ENCODE data around the gene LILRB5. TPM values are rescaled to one million over a fixed set of nuclear protein-coding genes. Genes with fewer than 3 reads are reported as not detected.

Gene LILRB5
- total RNA-seq, 1 donor from 2014 or later = not detected

DNA sequence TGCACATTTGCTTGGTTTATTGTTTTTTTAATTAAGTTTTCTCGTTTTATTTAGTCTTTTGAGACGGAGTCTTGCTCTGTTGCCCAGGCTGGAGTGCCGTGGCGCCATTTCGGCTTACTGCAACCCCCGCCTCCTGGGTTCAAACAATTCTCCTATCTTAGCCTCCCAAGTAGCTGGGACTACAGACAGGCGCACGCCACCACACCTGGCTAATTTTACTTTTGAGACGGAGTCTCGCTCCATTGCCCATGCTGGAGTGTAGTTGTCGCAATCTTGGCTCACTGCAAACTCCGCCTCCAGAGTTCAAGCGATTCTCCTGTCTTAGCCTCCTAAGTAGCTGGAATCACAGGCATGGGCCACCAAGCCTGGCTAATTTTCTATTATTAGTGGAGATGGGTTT, 55.1 kb downstream of the LILRB5 start:
- no peaks in the 10 kb centered on the region for H3K9me3 Mint-ChIP-seq
- H3K27ac Mint-ChIP-seq (ENCODE audit: unreplicated experiment) = no peak overlapping the region
- H3K27me3 Mint-ChIP-seq (ENCODE audit: low read depth) = peaks cover 5% of the 10 kb centered on the region
- H3K4me1 Mint-ChIP-seq = peaks cover 54% of the 10 kb centered on the region
- H3K4me3 Mint-ChIP-seq = peak overlapping the region; percentile 99
- DNase-seq (ENCODE audit: low read depth, low spot score) = no peak
- H3K36me3 Mint-ChIP-seq (ENCODE audit: low read depth) = peaks cover 39% of the 10 kb centered on the region
- TF ChIP-seq, protein P1, sequence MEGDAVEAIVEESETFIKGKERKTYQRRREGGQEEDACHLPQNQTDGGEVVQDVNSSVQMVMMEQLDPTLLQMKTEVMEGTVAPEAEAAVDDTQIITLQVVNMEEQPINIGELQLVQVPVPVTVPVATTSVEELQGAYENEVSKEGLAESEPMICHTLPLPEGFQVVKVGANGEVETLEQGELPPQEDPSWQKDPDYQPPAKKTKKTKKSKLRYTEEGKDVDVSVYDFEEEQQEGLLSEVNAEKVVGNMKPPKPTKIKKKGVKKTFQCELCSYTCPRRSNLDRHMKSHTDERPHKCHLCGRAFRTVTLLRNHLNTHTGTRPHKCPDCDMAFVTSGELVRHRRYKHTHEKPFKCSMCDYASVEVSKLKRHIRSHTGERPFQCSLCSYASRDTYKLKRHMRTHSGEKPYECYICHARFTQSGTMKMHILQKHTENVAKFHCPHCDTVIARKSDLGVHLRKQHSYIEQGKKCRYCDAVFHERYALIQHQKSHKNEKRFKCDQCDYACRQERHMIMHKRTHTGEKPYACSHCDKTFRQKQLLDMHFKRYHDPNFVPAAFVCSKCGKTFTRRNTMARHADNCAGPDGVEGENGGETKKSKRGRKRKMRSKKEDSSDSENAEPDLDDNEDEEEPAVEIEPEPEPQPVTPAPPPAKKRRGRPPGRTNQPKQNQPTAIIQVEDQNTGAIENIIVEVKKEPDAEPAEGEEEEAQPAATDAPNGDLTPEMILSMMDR (conservative IDR thresholded peaks at IDR 0.05) = no peak

DNA sequence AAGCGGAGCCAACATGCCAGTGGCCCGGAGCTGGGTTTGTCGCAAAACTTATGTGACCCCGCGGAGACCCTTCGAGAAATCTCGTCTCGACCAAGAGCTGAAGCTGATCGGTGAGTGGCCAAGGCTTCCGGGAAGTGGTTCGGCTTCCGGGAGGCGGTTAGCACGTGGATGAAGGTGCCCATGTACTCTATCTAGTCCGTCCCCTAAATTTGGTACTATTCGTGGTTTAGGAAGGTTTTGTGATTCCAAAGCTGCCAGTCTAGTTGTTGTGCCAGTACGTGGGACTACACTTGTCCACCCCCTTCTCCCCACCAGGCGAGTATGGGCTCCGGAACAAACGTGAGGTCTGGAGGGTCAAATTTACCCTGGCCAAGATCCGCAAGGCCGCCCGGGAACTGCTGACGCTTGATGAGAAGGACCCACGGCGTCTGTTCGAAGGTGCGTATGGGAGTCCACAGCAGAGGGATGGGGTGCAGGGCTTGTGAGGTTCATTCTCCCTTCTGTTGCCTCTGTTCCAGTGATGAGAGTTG, 55.8 kb downstream of the LILRB5 start:
- H3K27me3 Mint-ChIP-seq (ENCODE audit: low read depth) = peaks cover 5% of the 10 kb centered on the region
- no peaks in the 10 kb centered on the region for H3K9me3 Mint-ChIP-seq
- TF ChIP-seq, protein P1 (conservative IDR thresholded peaks at IDR 0.05) = no peak
- H3K4me1 Mint-ChIP-seq = peaks cover 54% of the 10 kb centered on the region
- H3K4me3 Mint-ChIP-seq = peak overlapping the region; percentile 99
- no peak for DNase-seq (ENCODE audit: low read depth, low spot score)
- peak overlapping the region; percentile 100 for H3K27ac Mint-ChIP-seq (ENCODE audit: unreplicated experiment)
- peaks cover 36% of the 10 kb centered on the region for H3K36me3 Mint-ChIP-seq (ENCODE audit: low read depth)

Small RNA genes within 50 kb of the gene (microRNA-seq; reads per million reads assigned to microRNA genes)
- gene MIR4752 = not detected

Other genes with a start within 250 kb of the LILRB5 start
- not detected in 2 replicates for gene VSTM1, start 193.4 kb downstream of the LILRB5 start, total RNA-seq
- gene TARM1, start 175.9 kb downstream of the LILRB5 start, total RNA-seq = not detected in 2 replicates
- gene OSCAR, start 156.5 kb downstream of the LILRB5 start, total RNA-seq = not detected in 2 replicates
- 131 and 162 TPM in 2 replicates for gene NDUFA3, start 154.4 kb downstream of the LILRB5 start, total RNA-seq
- 24.5 and 26.8 TPM in 2 replicates for gene TFPT, start 141.6 kb downstream of the LILRB5 start, total RNA-seq
- gene PRPF31, start 141.5 kb downstream of the LILRB5 start, total RNA-seq = 94.8 and 104 TPM in 2 replicates
- 87.6 and 95.5 TPM in 2 replicates for gene CNOT3, start 119.5 kb downstream of the LILRB5 start, total RNA-seq
- gene LENG1, start 97.6 kb downstream of the LILRB5 start, total RNA-seq = 5.1 and 5.9 TPM in 2 replicates
- 0.28 TPM in 1 of 2 replicates, not detected in the other for gene TMC4, start 84.1 kb downstream of the LILRB5 start, total RNA-seq
- 74.2 and 76.5 TPM in 2 replicates for gene MBOAT7, start 67.7 kb downstream of the LILRB5 start, total RNA-seq
- gene TSEN34, start 66.0 kb downstream of the LILRB5 start, total RNA-seq = 66.2 and 67.9 TPM in 2 replicates
- gene RPS9, start 56.4 kb downstream of the LILRB5 start, total RNA-seq = 1,439 and 1,464 TPM in 2 replicates
- gene LILRB3, start 34.3 kb downstream of the LILRB5 start, total RNA-seq = not detected in 2 replicates
- not detected in 2 replicates for gene LILRA6, start 14.5 kb downstream of the LILRB5 start, total RNA-seq
- not detected in 2 replicates for gene LILRB2, start 23.8 kb upstream of the LILRB5 start, total RNA-seq
- not detected in 2 replicates for gene LILRA5, start 55.9 kb upstream of the LILRB5 start, total RNA-seq
- gene LILRA4, start 81.9 kb upstream of the LILRB5 start, total RNA-seq = not detected in 2 replicates
- gene LAIR1, start 107.7 kb upstream of the LILRB5 start, total RNA-seq = not detected in 2 replicates
- 180 and 207 TPM in 2 replicates for gene TTYH1, start 158.2 kb upstream of the LILRB5 start, total RNA-seq
- 157 and 161 TPM in 2 replicates for gene LENG8, start 191.9 kb upstream of the LILRB5 start, total RNA-seq
- gene LENG9, start 206.5 kb upstream of the LILRB5 start, total RNA-seq = 2.5 and 3.0 TPM in 2 replicates
- gene CDC42EP5, start 216.0 kb upstream of the LILRB5 start, total RNA-seq = 6.7 and 7.7 TPM in 2 replicates
- not detected in 2 replicates for gene LAIR2, start 245.6 kb upstream of the LILRB5 start, total RNA-seq